Hematopoietic multipotent progenitor cell treated with erythropoietin and hydrocortisone succinate and interleukin-3 and kit ligand, for 6 days (in vitro differentiated cells): ENCODE data around the gene CHTF8.

Experiments used
- DNase-seq: peaks from one replicate; pipeline ENCODE4 v3.0.0-alpha.2; 2015

Gene CHTF8

DNA sequence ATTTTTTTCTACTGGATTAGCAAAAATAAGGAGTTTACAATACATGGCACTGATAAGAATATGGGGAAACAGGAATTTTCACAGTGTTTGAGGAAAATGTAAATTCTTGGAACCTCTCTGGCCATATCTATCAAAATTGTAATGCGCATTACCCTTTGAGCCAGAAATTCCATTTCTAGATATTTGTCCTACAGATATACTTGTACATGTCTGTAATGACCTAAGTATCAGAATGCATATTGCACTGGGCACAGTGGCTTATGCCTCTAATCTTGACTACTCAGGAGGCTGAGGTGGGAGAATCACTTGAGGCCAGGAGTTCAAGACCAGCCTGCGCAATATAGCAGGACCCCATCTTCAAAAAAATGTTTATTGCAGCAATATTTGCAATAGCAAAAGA is 52.7 kb downstream of the CHTF8 start:
- no peak for DNase-seq

DNA sequence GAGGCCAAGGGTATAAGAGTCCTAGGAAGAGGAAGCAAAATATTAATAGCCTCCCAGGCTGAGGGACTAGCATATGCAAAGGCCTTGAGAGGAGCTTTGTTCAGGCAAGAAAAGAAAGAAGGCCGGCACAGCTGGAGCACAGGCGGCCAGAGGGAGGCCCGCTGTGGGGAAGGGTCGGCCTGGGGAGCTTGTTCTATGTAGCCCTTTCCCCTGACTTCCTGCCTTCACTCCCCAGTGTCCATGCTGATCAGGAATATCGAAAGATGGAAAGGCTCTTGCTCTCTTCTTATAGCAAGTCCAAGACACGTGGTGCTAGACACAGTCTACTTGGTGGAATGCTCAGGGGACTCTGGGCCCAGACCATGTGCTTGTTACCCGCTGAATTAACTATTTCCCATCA is 54.3 kb downstream of the CHTF8 start:
- DNase-seq = no peak

DNA sequence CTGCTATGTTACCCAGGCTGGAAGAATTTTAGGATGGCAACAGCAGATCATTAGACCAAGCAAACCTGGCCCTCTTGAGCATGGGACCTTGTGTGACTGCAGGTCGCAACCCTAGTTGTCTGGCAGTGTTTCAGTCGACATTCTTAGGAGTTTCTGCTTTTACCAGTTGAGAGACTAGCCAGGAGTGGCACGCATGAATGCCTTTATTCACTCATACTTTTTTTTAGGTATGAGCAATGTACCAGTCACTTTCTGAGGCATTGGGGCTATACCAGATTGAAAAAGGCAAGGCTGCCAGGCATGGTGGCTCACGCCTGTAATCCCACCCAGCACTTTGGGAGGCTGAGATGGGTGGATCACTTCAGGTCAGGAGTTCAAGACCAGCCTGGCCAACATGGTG is 55.1 kb downstream of the CHTF8 start:
- DNase-seq = no peak

DNA sequence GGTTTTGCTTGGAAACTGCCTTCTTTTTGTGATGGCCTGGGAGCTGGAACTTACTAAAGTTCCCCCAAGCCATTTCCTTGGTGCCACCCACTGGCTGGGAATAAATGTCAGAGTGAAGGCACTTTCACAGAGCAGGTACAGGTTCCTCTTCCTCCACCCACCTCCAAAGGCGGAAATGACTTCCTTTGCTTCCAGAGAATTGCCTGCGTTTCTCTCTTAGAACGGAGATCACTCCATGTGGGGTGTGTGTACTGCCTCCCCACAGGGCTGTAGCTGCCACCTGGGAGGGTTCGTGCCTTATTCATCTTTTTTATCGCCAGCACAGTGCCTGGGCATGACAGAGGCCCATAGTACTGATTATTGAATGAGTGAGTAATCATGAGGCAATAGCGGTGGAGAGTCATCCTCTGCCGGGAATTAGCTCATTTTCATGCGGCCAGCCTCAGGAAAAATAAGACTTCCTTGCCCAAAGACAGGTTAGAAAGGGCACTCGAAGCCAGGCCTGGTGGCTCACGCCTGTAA is 59.1 kb downstream of the CHTF8 start:
- no peak for DNase-seq

DNA sequence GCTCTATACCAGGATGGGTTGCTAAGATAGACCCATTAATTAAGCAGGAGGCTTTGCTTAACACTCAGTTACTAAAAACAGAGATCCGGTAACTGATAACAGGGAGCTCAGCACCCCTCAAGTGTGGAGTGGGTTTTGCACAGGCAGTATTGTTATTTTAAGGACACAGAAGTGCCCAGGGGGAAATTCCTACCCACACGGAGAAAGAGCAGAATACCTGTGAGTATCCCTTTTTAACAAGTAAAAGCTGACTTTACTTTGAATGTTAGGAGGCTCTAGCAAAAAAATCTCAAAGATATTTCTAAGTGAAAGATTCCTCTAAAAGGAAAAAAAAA is 59.8 kb downstream of the CHTF8 start:
- no peak for DNase-seq

DNA sequence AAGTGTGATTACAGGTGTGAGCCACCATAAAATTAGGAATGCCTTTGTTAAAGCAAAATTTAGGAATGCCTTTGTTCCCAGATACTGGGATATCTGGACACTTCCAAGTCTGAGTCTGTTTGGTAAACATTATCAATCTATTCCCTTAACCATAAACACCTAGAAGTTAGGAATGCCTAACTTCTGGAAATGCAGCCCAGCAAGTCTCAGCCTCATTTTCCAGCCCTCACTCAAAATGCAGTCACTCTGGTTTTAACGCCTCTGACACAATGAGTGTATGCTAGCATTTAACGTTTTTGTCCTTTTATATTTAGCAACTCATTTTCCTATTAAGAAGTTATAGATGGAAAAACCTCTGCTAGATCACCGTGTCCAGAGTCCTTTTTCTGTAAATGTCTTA is 61.4 kb downstream of the CHTF8 start:
- no peak for DNase-seq

DNA sequence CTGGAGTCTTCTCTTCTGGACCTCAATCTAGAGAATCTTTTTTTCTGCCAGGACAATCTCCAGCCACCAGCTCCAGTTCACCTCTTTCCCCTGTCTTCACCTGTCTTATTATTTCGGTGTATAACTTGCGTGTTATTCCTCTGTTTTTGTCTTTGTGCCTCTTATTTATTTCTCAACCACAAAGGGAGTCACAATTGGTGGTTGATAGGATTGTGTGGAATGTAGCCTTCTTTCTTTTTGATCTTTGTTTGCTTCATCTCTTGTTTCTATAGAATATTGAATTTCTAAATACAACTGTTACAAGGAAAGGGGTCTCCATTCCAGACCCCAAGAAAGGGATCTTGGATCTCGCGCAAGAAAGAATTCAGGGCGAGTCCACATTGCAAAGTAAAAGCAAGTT is 62.9 kb downstream of the CHTF8 start:
- DNase-seq = no peak
